Posterior cingulate gyrus (tissue), 11 donors: ENCODE measurements around the gene SCYL2.
"Not testable (repeated sequence)": the region's sequence is repeated elsewhere in the genome, so short reads cannot be mapped to it uniquely, and the experiment has no call there.

Experiments used
- DNase-seq, 10 donors: peaks; one replicate each; pipeline versions ENCODE4 v3.0.0 to v3.0.0-alpha.2; 2020 to 2021; ENCODE audit warnings: mixed read lengths in 3 of 10
- intact Hi-C: fragments of 100-400 bp; cut with DNase I; formaldehyde crosslinking; loops from one replicate; pipeline ENCODE4 v1.15.1; 2023

Gene SCYL2

DNA sequence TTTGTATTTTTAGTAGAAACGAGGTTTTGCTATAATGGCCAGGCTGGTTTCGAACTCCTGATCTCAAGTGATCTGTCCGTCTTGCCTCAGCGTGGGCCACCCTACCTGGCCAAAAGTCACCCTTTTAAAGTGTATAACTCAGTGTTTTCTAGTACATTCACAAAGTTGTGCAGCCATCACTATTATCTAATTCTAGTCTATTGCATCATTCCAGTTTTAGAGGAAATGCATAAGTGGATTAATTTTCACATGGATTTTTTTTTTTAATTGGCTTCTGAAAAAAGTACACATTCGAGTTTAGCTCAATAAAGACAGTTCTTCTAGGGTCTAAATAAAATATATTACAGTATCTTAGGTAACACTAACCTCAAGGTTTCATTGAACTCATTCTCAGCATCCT is 3.8 kb upstream of the SCYL2 start:
- intact Hi-C loops = no loop called here
- no peak for DNase-seq

GRCh38 chr12:100265107-100265506 is 1.9 kb upstream of the SCYL2 start:
- intact Hi-C loops = loop anchor here (2.0 to 5.0 kb wide), 2 partner anchors 70 to 123 kb away; partner anchors contain the start of gene BLTP3B

GRCh38 chr12:100265732-100266584 is 1.0 kb upstream of the SCYL2 start:
- intact Hi-C loops = loop anchor here (2.0 to 5.0 kb wide), 2 partner anchors 71 to 124 kb away; partner anchors contain the start of gene BLTP3B
- no peak for DNase-seq

More at GRCh38 chr12:100265107-100265506, 1.9 kb upstream of the SCYL2 start:
- DNase-seq = not testable (repeated sequence)

DNA sequence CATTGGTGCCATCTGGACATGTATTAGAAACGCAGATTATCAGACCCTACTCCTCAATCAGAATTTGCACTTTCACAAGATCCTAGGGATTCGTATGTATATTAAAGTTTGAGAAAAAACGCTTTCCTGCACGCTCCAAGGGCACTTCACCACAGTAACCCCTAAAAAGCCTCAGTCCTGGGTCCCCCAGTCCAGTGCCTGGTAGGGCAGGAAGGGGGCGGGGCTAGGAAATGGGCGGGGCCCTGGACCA is 467 bp upstream of the SCYL2 start:
- DNase-seq = peak in 8 of 10 donors; percentile 75 to 98 (median 88)
- intact Hi-C loops = loop anchor here (5.0 kb wide), 1 partner anchor 124 kb away; the partner anchor contains the start of gene BLTP3B

DNA sequence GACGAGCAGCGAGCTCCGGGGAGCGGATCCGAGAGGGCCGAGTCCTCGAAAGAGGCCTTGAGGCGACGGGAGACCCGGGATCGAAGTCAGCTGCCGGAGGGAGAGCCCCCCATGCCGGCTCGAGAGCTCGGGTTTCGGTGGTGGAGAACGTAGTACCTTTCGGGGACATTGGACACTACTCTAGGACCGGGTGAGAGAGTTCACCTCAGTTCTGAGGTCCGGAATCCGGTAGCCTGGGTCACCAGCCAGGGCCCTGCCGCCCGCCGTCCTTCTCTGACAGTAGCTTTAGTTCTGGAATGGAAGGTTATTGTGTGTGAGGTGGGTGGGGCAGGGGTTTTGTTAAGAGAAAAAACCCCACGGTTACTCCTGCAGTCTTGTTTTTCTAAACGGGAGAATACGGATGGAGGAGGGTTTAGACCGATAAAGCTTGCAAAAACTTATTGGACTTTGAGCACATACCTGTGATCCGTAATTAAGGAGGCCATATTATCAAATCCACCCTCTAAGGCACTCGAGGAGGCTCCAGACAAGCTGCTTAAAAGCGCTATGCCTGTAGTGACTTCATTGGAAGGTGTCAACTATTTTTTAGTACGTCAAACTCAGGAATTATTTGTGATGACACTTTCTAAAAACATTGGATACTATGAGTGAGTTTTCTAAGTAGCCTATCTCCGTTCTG is 765 bp downstream of the SCYL2 start:
- DNase-seq = peak in 1 of 10 donors; percentile 24
- intact Hi-C loops = loop anchor here (5.0 kb wide), 1 partner anchor 125 kb away; the partner anchor contains the start of gene BLTP3B

DNA sequence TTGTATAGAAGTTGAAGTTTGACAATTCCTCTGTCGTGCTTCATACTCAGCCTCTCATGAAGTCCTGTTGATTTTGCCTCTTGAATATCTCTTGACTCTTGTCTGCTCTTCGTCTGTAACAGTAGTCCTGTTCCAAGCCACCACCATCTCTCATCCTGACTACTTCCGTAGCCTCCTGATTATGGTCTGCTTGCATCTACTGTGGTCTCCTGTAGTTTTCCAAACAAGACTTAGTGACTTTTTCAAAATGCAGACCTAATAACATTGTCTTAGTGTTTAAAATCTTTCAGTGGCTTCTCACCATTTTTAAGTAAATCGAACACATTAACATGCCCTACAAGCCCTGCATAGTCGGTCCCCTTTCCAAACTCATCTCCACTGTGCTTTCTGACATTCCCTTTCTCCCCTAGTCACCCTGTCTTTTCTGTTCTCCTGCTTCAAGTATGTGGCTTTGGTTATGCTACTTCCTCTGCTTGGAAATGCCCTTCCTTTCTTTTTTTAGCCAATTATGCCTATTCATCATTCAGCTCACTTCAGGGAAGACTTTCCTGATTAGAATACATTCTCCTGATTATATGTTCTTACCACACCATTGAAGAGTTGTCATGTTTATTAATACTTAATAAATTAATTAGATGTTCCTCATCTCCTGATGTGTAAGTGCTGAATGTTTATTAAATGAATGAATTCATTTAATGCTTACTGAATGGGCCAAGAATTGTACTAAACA is 2.0 kb downstream of the SCYL2 start:
- intact Hi-C loops = loop anchor here (5.0 kb wide), 1 partner anchor 127 kb away; the partner anchor contains the start of gene BLTP3B
- no peak for DNase-seq

- intact Hi-C loops = no loop called here
- no peak for DNase-seq
These were observed 6.8 kb downstream of the SCYL2 start for GRCh38 chr12:100273782-100274181.

- intact Hi-C loops = no loop called here
- no peak for DNase-seq
These were observed 7.3 kb downstream of the SCYL2 start for GRCh38 chr12:100274291-100274690.

- intact Hi-C loops = no loop called here
- DNase-seq = peak in 1 of 10 donors; percentile 42
These were observed 12.2 kb downstream of the SCYL2 start for GRCh38 chr12:100279159-100279558.

DNA sequence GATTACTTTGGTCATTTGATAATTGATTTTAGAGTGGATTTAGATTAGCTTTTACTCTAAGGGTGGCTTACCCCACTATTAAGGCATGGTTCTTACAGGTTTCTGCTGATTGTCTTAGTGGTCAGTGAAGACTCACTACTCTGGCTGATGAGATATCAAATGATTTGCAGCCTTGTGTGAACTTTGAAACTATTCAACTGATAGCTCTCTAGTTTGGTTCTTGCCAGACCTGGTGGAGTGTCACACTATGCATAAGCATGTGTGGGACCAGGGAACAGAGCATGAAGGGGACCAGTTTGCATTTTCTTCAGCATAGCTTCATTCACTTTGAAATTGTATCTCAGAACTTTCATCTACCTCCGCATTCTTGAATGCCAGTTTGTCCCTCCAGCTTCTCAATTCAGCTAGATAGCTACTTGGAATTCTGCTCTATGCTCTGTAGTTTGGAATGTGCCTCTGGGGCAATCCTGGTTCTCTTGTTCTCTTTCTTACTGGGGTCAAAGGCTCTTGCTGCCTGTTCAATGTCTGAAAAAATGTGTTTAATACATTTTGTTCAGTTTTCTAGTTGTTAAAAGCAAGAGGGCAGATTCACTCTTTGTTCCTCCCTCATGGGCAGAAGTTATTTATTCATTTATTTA is 12.7 kb downstream of the SCYL2 start:
- intact Hi-C loops = no loop called here

GRCh38 chr12:100284556-100284955 is 17.6 kb downstream of the SCYL2 start:
- intact Hi-C loops = not testable (repeated sequence)
- peak in 1 of 10 donors; percentile 62 for DNase-seq

More for the DNA sequence above, 12.7 kb downstream of the SCYL2 start:
- DNase-seq = no peak

DNA sequence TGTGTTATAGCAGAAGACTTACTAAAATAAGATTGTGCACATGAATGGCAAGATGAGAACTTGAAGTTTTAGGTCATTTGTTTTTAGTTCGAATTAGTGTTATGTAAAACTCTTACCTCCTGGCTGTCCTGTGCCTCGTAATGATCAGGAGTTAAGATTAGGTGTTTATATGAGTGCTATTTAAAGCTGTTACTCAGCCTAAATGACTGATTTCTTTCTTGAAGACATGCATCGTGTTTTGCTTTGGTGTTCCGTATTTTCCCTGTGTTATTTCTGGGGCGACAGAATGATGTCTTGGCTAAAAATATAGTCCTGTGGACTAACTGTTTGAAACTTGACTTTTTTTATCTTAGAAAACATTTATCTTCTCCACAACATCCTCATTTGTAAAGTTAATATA is 22.1 kb downstream of the SCYL2 start:
- intact Hi-C loops = no loop called here
- no peak for DNase-seq

- intact Hi-C loops = no loop called here
- no peak for DNase-seq
These were observed 23.0 kb downstream of the SCYL2 start for GRCh38 chr12:100290016-100290415.

DNA sequence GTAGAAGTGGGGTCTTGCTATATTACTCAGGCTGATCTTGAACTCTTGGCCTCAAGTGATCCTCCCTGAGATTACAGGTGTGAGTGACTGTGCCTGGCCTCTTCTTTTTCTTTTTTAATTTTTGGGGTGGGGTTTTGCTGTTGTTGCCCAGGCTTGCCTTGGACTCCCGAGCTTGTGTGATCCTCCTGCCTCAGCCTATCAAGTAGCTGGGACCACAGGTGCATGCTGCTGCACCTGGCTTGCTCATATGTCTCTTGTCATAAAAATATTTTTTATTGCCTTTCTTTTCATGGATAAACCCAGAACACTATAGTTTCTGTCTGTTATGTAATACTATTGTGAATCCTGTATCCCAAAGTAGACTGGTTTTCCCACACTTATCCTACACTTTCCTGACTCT is 26.0 kb downstream of the SCYL2 start:
- intact Hi-C loops = no loop called here
- DNase-seq = no peak

DNA sequence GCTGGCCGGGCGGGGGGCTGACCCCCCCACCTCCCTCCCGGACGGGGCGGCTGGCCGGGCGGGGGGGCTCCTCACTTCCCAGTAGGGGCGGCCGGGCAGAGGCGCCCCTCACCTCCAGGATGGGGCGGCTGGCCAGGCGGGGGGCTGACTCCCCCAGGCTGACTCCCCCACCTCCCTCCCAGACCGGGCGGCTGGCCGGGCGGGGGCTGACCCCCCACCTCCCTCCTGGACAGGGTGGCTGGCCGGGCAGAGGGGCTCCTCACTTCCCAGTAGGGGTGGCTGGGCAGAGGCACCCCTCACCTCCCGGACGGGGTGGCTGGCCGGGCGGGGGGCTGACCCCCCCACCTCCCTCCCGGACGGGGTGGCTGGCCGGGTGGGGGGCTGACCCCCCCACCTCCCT is 27.4 kb downstream of the SCYL2 start:
- intact Hi-C loops = not testable (repeated sequence)
- peak in 1 of 10 donors; percentile 59 for DNase-seq

DNA sequence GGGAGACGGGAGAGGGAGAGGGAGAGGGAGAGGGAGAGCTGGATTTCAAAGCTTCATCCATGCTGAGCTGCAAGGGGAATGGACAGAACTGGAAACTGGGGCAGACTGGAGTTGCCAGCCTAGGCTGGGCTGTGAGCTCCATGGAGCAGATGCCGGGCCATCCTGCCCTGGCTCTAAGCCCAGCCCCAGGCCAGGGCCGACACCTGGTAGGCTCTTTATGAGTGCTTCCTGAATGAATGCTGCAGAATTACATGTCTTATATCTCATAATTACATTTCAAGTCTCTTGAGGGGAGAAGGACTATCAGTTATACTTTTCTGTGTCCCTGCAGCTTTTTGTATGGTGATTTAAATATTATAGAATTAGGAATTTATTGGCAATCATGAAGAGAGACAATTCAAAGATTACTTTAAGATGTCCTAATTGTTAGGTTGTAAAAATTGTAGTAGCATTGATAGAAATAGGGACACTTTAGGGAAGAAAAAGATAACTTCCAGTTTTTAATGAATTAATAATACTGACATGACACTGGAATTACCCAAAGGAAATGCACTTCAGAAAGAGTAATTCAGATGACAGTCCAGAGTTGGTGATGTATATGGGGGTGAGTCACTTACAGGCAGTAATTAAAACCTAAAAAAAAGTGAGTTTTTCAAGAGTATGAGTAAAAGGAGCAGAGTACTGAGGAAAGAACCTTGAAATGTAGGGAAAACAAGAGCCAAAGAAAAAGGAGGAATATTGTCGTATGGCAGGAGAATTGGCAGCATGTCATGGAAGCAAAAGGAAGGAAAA is 29.0 kb downstream of the SCYL2 start:
- intact Hi-C loops = no loop called here
- DNase-seq = peak in 1 of 10 donors; percentile 44

GRCh38 chr12:100302081-100302480 is 35.1 kb downstream of the SCYL2 start:
- no peak for DNase-seq
- intact Hi-C loops = no loop called here

- DNase-seq = no peak
- intact Hi-C loops = no loop called here
These were observed 36.9 kb downstream of the SCYL2 start for GRCh38 chr12:100303831-100304230.

DNA sequence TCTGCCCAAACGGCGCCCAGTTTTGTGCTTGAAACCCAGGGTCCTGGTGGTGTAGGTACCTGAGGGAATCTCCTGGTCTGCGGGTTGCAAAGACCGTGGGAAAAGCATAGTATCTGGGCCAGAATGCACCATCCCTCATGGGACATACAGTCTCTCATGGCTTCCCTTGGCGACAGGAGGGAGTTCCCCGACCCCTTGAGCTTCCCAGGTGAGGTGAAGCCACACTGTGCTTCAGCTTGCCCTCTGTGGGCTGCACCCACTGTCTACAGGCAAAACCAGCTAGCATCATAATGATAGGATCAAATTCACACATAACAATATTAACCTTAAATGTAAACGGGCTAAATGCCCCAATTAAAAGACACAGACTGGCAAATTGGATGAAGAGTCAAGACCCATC is 37.4 kb downstream of the SCYL2 start:
- DNase-seq, intact Hi-C loops: not testable (repeated sequence)

GRCh38 chr12:100308138-100308537 is 41.2 kb downstream of the SCYL2 start:
- intact Hi-C loops, DNase-seq: not testable (repeated sequence)
